HL-60 (cell line): ENCODE data around the gene TECR.
"Not testable (repeated sequence)": the region's sequence is repeated elsewhere in the genome, so short reads cannot be mapped to it uniquely, and the experiment has no call there.

Experiments used
- POLR2AphosphoS5 ChIP-seq: IDR thresholded peaks from 2 replicates; pipeline ENCODE4 v1.6.1; 2012; ENCODE audit warnings: low read depth
- TF ChIP-seq, protein P1 (sequence below): IDR thresholded peaks from one replicate; pipeline ENCODE4 v1.5.1; 2011; ENCODE audit warnings: low read length, control low read depth, inconsistent platforms; ENCODE audit not compliant: insufficient read depth

DNA sequence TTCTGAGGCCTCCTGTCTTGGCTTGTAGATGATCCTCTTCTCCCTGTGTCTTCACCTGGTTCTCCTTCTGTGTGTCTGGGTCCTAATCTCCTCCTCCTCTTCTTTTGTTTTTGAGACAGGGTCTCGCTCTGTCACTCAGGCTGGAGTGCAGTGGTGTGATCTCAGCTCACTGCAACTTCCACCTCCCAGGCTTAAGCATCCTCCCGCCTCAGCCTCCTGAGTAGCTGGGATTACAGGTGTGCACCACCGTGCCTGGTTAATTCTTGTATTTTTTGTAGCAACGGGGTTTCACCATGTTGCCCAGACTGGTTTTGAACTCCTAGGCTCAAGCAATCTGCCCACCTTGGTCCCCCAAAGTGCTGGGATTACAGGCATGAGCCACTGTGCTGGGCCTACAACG lies 82.8 kb downstream of the TECR start:
- TF ChIP-seq, protein P1, sequence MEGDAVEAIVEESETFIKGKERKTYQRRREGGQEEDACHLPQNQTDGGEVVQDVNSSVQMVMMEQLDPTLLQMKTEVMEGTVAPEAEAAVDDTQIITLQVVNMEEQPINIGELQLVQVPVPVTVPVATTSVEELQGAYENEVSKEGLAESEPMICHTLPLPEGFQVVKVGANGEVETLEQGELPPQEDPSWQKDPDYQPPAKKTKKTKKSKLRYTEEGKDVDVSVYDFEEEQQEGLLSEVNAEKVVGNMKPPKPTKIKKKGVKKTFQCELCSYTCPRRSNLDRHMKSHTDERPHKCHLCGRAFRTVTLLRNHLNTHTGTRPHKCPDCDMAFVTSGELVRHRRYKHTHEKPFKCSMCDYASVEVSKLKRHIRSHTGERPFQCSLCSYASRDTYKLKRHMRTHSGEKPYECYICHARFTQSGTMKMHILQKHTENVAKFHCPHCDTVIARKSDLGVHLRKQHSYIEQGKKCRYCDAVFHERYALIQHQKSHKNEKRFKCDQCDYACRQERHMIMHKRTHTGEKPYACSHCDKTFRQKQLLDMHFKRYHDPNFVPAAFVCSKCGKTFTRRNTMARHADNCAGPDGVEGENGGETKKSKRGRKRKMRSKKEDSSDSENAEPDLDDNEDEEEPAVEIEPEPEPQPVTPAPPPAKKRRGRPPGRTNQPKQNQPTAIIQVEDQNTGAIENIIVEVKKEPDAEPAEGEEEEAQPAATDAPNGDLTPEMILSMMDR, result not testable (repeated sequence)
- TF ChIP-seq POLR2AphosphoS5, result not testable (repeated sequence)
